ENCODE data around the gene PPM1M.

Gene PPM1M

GRCh38 chr3:52230889-52231499 is 14.6 kb upstream of the PPM1M start:
- DNase-seq (ENCODE audit: low read depth) = no peak

DNA sequence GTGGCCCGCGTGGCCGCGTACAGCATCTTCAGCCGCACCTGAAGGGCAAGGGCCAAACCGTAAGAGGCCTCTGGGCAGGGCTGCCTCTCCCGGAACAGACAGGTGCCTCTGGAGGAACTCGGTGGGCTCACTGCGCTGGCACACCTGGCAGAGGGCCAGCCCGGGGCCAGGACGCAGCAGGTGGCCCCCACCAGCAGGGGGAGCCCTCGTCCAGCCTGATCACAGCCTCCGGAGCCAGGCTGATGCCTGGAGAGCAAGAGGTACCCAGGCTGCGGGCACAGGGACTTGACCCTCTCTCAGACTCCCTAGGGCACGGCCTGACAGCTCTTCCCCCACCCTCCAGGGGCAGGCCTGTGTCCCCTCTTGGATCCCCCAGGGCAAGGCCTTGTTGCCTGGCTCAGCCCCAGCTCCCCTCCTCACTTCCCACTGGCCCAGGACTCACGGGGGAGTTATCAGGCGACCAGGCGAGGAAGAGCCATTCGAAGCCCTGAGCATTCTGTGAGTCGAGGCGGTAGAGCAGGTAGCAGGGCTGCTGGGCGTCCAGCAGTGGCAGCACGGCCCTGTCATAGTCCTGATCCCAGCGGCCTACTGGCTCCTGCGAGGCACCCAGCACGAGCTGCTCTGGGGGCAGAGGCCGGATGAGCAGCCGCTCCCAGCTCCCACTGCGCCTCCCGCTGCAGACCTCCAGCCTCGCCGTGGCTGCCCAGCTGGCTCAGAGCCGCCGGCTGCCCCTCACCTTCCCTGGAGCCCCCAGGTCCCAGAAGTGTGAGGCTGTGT is 13.9 kb upstream of the PPM1M start:
- no peak for DNase-seq (ENCODE audit: low read depth)

DNA sequence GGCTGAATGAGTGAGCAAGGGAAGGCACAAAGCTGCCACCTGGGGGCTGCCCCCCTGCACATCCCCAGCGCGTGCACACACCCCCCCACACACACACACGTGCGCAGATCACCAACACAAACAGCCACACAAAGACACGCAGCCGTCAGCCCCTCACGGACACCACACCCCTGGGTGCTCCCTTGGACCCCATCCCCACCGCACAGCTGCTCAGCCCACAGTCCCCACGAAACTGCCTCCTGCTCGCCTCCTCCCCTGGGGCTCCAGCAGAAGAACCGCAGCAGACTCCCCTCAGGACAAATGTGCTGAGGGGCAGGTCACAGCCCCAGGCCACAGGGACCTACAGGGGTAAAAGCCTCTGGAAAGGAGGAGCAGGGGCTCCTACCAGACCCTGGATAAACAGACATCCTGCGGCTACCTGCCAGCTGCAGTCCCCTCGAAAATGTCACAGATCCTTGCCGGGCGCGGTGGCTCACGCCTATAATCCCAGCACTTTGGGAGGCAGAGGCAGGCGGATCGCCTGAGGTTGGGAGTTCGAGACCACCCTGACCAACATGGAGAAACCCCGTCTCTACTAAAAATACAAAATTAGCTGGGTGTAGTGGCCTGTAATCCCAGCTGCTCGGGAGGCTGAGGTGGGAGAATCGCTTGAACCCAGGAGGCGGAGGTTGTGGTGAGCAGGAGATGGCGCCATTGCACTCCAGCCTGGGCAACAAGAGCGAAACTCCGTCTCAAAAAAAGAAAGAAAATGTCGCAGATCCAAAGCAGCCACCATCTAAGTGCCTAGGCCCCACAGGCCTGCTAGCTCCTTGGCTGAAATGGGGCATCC is 13.1 kb upstream of the PPM1M start:
- DNase-seq (ENCODE audit: low read depth) = no peak

DNA sequence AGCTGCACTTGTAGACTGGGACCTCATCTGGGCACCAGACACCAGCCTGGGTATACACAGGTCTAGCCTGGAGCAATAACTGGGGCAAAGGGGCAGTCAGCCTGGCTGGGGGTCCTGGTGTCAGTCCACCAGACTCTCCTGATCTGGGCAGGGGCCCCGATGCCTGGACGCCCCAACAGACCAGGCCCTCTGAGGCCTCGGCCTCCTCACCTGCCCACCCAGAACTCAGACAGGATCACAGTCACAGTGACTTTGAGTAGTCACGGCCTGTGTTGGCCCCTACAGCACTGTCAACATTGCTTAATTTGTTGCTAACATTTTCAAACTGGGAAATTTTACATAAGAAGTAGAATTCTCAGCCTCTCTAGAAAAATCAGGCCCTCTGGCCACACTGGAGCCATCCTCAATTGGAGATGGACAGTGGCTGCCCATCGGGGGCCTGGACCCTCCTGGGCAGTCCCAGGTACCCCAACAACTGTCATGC is 12.4 kb upstream of the PPM1M start:
- DNase-seq (ENCODE audit: low read depth) = no peak

- DNase-seq (ENCODE audit: low read depth) = no peak
Observed at GRCh38 chr3:52233968-52234367, 11.6 kb upstream of the PPM1M start.

DNA sequence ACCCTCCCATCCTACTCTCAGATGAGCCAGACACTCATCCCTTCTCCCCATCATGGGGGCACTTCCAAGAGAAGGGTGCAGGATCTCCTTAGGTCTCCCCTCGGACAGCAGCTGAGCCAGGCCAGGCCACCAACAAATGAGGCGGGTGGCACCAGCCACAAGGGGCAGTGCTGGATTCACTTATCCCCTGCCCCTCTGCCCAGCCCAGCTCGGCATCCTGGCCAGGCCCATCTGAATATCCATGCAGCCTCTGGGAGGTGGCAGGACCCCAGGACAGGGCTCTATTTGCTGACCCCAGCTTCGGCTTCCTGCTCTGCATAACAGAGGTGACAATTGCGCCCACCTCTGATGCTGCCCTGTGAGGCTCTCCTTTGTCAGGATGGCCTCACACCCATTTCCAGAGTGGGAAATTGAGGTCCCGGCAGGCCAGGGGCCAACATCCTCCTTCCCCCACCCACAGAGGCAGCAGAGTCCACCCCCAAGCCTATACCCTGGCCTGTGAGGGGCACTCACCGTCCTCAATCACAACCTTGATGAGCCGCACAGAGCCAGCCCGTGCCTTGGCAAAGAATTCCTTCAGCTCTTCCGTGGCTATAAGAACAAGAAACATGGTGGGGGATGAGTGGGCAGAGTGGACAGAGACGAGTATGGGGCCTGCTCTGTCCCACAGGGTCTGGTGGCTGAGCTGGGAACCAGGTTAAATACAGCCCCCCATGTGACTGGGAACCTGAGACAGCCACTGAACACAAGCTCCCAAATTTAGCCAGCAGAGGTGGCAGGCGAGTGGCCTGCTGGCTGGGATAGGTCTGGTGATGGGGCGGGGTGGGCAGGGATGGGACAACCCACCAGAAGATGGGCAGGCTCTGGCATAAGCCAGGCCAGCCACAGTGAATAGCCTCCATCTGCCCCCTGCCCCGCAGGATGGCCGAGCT is 10.8 kb upstream of the PPM1M start:
- DNase-seq (ENCODE audit: low read depth) = no peak

- DNase-seq (ENCODE audit: low read depth) = no peak
Observed at GRCh38 chr3:52236424-52236886, 9.1 kb upstream of the PPM1M start.

GRCh38 chr3:52237006-52237656 is 8.4 kb upstream of the PPM1M start:
- DNase-seq (ENCODE audit: low read depth) = no peak

- peak; percentile 80 for DNase-seq (ENCODE audit: low read depth)
Observed at GRCh38 chr3:52237657-52238172, 7.8 kb upstream of the PPM1M start.

GRCh38 chr3:52238193-52238760 is 7.3 kb upstream of the PPM1M start:
- DNase-seq (ENCODE audit: low read depth) = no peak

GRCh38 chr3:52238761-52239701 is 6.5 kb upstream of the PPM1M start, which contains the start of gene TWF2:
TWF2 (minus strand) TSS chr3:52239158; CDS start chr3:52239016, 142 bp downstream.
- peak; percentile 64 for DNase-seq (ENCODE audit: low read depth)

DNA sequence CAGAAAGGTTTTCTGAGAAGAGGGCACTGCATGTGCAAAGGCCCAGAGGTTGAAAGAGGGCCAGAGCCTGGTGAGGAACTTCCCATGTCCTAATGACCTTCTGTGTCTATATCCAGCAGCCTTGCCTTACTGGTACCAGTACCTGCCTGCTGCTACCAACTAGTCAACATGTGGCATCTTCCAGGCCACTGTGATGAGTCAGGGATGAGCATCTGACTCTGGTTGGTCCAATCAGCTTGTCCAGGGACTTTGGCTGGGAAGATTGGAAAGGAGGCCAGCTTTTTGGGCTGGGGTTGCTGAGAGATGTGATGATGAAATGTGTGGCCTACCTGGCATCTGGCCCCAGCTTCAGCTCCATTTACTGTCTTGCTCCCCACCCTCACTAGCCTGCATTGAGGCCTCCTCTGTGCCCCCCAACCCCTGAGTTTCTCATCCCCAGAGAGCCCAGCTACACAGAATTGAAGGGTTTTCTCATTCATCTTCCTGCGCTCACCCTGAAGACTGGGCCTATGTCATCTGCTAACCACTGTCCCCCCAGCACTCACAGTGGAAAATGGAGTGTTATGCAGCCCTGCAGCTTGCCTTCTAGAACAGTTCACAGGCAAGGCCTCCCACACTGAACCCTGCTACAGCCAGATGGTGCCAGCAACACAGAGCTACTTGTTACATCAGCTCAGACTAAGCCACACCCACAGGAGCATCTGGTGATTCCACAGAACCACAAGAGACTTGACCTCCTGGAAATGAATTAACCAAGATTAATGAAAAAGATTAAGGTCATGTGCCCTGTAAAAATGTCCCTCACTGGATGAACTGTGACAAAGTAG is 5.3 kb upstream of the PPM1M start:
- peak; percentile 99 for DNase-seq (ENCODE audit: low read depth)

DNA sequence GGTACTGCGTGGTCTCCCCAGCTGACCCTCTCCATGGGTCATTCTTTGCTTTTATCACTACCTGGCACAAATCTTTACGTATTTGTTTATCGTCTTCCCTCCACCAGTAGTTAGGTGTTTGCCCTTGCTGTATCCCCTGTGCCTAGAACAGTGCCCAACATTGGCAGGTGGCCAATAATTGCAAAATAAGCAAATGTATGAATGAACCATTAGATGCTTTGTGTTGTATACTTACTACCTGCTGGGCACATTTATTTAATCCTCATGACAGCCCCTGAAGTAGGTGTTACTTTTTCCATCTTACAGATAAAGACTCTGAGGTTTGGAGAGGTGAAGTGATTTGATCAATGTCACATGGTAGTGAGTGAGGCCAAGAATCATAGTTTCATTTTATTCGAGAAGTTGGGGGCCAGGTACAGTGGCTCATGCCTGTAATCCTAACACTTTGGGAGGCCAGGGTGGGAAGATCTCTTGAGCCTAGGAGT is 4.6 kb upstream of the PPM1M start:
- no peak for DNase-seq (ENCODE audit: low read depth)

GRCh38 chr3:52242039-52242438 is 3.5 kb upstream of the PPM1M start:
- DNase-seq (ENCODE audit: low read depth) = no peak

GRCh38 chr3:52243791-52244628 is 1.5 kb upstream of the PPM1M start:
- DNase-seq (ENCODE audit: low read depth) = no peak

DNA sequence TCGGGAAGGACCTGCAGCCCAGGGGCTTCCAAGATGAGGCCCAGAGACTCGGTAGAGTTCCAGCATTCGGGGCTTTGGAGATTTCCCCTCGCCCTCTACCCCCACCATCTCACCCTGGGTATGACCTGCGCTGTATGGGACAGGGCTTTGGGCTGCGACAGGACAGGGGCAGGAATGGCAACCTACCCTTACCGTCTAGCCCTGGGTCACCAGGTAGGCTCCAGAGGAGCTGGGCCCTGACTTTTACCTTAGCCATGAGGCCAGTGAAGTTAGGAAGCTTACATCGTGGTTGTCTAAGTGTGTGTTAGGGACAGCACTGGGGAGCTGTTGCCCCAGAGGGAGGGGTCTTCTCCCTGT is 683 bp downstream of the PPM1M start:
- DNase-seq (ENCODE audit: low read depth) = no peak

GRCh38 chr3:52246728-52247408 is 1.3 kb downstream of the PPM1M start:
- DNase-seq (ENCODE audit: low read depth) = no peak

Measured in fibroblast of the conjunctiva (primary cell).